Kidney tubule cell (primary cell): ENCODE results near the gene GARRE1.

Source experiments
- DNase-seq: peaks from one replicate; pipeline ENCODE4 v3.0.0-alpha.2; 2018; ENCODE audit warnings: low spot score

Gene GARRE1

DNA sequence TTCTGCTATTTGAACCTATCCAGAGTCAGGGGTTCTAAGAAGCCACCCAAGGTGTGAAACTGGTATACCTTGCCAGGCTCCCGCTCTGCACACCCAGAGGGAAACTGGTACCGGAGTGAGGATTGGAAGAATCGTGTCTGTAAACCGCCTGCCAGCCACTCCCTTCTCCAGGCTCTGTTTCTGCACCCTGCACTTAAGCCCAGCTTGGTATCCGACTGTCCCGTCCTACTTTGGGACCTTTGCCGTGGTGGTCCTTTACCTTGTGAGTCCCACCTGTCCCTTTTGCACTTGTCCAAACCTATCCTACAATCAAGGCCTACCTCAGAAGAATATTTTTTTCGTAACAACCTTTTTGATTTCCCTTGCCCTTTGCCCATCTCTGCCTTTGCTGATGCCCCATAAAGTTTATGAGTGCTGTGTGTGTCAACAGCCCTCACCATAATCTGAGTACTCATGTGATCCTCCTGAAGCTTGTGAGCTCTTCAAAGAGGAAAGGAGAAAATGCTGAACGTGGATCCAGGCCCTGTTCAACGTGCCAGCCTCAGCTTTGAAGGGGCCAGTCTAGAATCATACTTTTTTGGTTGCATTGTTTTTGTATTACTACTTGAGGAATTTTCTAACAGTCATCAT is 44.7 kb downstream of the GARRE1 start:
- no peak for DNase-seq

DNA sequence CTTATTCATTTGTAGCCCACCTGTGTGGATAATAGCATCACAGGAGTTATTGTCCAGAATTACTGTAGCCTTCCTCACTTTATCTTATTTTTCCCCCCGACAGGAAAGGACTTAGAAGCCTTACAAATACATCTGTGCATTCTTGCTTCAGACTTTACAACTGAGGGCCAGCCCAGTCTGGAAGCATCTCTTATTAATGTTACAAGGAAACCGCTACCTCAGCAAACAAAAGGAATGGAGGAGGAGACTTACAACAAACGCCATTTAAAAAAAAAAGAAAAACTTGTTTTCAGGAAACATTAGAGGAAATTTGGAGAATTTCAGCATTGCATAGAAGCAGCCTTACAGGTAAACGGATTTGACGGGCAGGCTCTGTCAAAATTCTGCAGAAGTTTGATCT is 45.2 kb downstream of the GARRE1 start:
- no peak for DNase-seq

DNA sequence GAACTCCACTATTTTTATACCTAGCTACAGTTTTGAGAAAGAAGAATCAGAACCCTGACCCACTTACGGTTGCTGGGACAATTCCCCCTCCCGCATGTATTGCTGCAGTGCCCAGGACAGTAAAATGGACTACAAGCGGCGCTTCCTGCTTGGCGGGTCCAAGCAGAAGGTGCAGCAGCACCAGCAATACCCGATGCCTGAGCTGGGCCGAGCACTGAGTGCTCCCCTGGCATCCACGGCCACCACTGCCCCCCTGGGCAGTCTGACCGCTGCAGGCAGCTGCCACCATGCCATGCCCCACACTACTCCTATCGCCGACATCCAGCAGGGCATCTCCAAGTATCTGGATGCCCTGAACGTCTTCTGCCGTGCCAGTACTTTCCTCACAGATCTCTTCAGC is 46.0 kb downstream of the GARRE1 start:
- DNase-seq, result no peak

GRCh38 chr19:34300962-34301361 is 46.6 kb downstream of the GARRE1 start:
- DNase-seq, result no peak
